Spleen (tissue), 11 donors: ENCODE results near the gene KLHDC8B. TPM values are rescaled to one million over a fixed set of nuclear protein-coding genes. Genes with fewer than 3 reads are reported as not detected.

Source experiments
- DNase-seq: peaks from one replicate; pipeline ENCODE4 v3.0.0-alpha.2; 2020
- H3K27ac ChIP-seq, 8 donors: fragments of 200-600 bp; sonication (generic) in 7 of 8; 1 replicate in 4 of 8; 2 replicates in 4 of 8; pipeline versions ENCODE4 v1.5.0 to v1.8.0; 2016 to 2021; ENCODE audit warnings: inconsistent platforms in 4 of 8, mild to moderate bottlenecking in 4 of 8, moderate library complexity in 1 of 8
- H3K27me3 ChIP-seq, 7 donors: fragments of 200-600 bp; sonication (generic) in 6 of 7; replicated peaks in 1 of 7; 1 replicate in 4 of 7; 2 replicates in 3 of 7; pipeline versions ENCODE4 v1.5.0 to v1.8.0; 2016 to 2021; ENCODE audit warnings: inconsistent platforms in 3 of 7, mild to moderate bottlenecking in 1 of 7
- H3K36me3 ChIP-seq, 6 donors: fragments of 200-600 bp; sonication (generic) in 5 of 6; 1 replicate in 4 of 6; 2 replicates in 2 of 6; pipeline versions ENCODE4 v1.5.0 to v1.8.0; 2016 to 2021; ENCODE audit warnings: inconsistent platforms in 2 of 6
- H3K4me1 ChIP-seq, 6 donors: fragments of 200-600 bp; sonication (generic) in 5 of 6; 1 replicate in 3 of 6; 2 replicates in 3 of 6; pipeline versions ENCODE4 v1.5.0 to v1.8.0; 2016 to 2021; ENCODE audit warnings: inconsistent platforms in 3 of 6
- H3K4me3 ChIP-seq, 8 donors: fragments of 200-600 bp; sonication (generic) in 7 of 8; 1 replicate in 4 of 8; 2 replicates in 4 of 8; pipeline versions ENCODE4 v1.5.0 to v1.8.0; 2016 to 2021; ENCODE audit warnings: inconsistent platforms in 4 of 8, mild to moderate bottlenecking in 4 of 8, moderate library complexity in 2 of 8
- H3K9me3 ChIP-seq, 8 donors: fragments of 200-600 bp; sonication (generic) in 7 of 8; 1 replicate in 4 of 8; 2 replicates in 4 of 8; pipeline versions ENCODE4 v1.5.0 to v1.8.0; 2016 to 2021; ENCODE audit warnings: inconsistent platforms in 4 of 8
- CTCF ChIP-seq, 11 experiments: fragments of 200-600 bp in 7 of 11; fragments of 450-650 bp in 4 of 11; sonication (generic) in 4 of 11; IDR thresholded peaks in 8 of 11; conservative IDR thresholded peaks in 3 of 11; 1 replicate in 7 of 11; 2 replicates in 4 of 11; pipeline versions ENCODE4 v1.4.0 to v1.8.0; 2016 to 2021; ENCODE audit warnings: antibody characterized with exemption in 11 of 11, inconsistent platforms in 4 of 11, mild to moderate bottlenecking in 1 of 11
- POLR2A ChIP-seq, 3 donors: fragments of 450-650 bp; IDR thresholded peaks; one replicate each; pipeline ENCODE4 v1.5.1; 2017; ENCODE audit warnings: antibody characterized with exemption in 3 of 3, mild to moderate bottlenecking in 1 of 3
- POLR2AphosphoS5 ChIP-seq, 3 donors: sonication (generic); formaldehyde crosslinking; IDR thresholded peaks; one replicate each; pipeline ENCODE4 v1.5.1; 2017; ENCODE audit warnings: antibody characterized with exemption in 3 of 3
- WGBS, 5 donors: extraction: QIAGEN DNeasy Blood & Tissue Kit in 3 of 5; methylation state at CpG; one replicate each; pipeline versions ENCODE4 v1.1.5 to v1.1.7; 2013 to 2018; 5-methylcytosine and 5-hydroxymethylcytosine counted together
- intact Hi-C: fragments of 100-400 bp; cut with DNase I; formaldehyde crosslinking; loops from one replicate; pipeline ENCODE4 v1.15.0; 2023; ENCODE audit warnings: low total_unique reads
- polyA plus RNA-seq, 3 donors: library from polyadenylated mRNA; stranded (reverse); fragments of 200-250 nt; gene quantifications; one replicate each; pipeline ENCODE4 v1.2.1, GENCODE V29; 2013
- total RNA-seq, 7 donors: library from RNA; depleted of rRNA in 3 of 7; stranded (reverse); fragments of >200 nt in 3 of 7; fragmentation: NEBNext Ultra II Directional in 4 of 7; extraction: Animal tissue kit (Norgen Biotek cat#: 25700) in 4 of 7; gene quantifications; one replicate each; pipeline versions ENCODE4 v1.1.0 to v1.2.1, GENCODE V29; 2016 to 2021
- donor health status: healthy with polysubstance abuse.
- donor health status: DM: no; HTN: no; CAD: no; lungs with moderate emphysema.
- donor health status: DM: no; HTN: no; CAD: no.
- donor health status: Bipolar disorder and iron deficiency.
- donor health status: healthy.
- donor health status: DM: no; HTN: no; CAD: no.
- donor health status: DM: yes; HTN: yes; CAD: no.

KLHDC8B gene
- total and polyA plus RNA-seq, 10 donors, result 10.5 to 29.2 (median 21.4) TPM

GRCh38 chr3:49158792-49159191 lies 12.6 kb upstream of the KLHDC8B start:
- peaks cover 0 to 32% (median 25%) of the 10 kb centered on the region in 6 donors for H3K36me3 ChIP-seq
- peaks cover 0 to 27% (median 8%) of the 10 kb centered on the region in 6 donors for H3K4me1 ChIP-seq
- no peaks in the 10 kb centered on the region for H3K9me3 ChIP-seq
- H3K4me3 ChIP-seq, result no peak overlapping the region
- DNase-seq, result no peak
- WGBS, 5 donors, result 63 to 90% (median 77%) methylated on average over 2 of the region's 2 CpGs
- intact Hi-C loops, result loop anchor here (5.0 kb wide), 1 partner anchor 171 kb away; no protein-coding TSS in a partner anchor
- no peaks in the 10 kb centered on the region for H3K27me3 ChIP-seq
- H3K27ac ChIP-seq, result no peak overlapping the region
- TF ChIP-seq POLR2A (IDR thresholded peaks at IDR 0.05), result no peak
- no peak for TF ChIP-seq POLR2AphosphoS5 (IDR thresholded peaks at IDR 0.05)
- no peak for TF ChIP-seq CTCF (IDR thresholded peaks at IDR 0.05 in 8 of 11, conservative IDR thresholded peaks at IDR 0.05 in 3 of 11)

- H3K27ac ChIP-seq, result no peak overlapping the region
- H3K9me3 ChIP-seq, result no peaks in the 10 kb centered on the region
- TF ChIP-seq CTCF (IDR thresholded peaks at IDR 0.05 in 8 of 11, conservative IDR thresholded peaks at IDR 0.05 in 3 of 11) (no peak), POLR2A (IDR thresholded peaks at IDR 0.05) (no peak), POLR2AphosphoS5 (IDR thresholded peaks at IDR 0.05) (peak in 2 of 3 donors; percentile 13 to 19)
- peaks cover 0 to 42% (median 29%) of the 10 kb centered on the region in 6 donors for H3K36me3 ChIP-seq
- intact Hi-C loops, result no loop called here
- peaks cover 5 to 48% (median 25%) of the 10 kb centered on the region in 6 donors for H3K4me1 ChIP-seq
- H3K4me3 ChIP-seq, result no peak overlapping the region
- no peaks in the 10 kb centered on the region for H3K27me3 ChIP-seq
- DNase-seq, result no peak
- WGBS, 5 donors, result 94 to 97% (median 96%) methylated on average over 2 of the region's 2 CpGs
Measured at GRCh38 chr3:49161197-49161596, 10.2 kb upstream of the KLHDC8B start.

GRCh38 chr3:49161808-49162530 lies 9.4 kb upstream of the KLHDC8B start:
- no peak for DNase-seq
- H3K27me3 ChIP-seq, result no peaks in the 10 kb centered on the region
- TF ChIP-seq POLR2AphosphoS5 (IDR thresholded peaks at IDR 0.05) (no peak), CTCF (IDR thresholded peaks at IDR 0.05 in 8 of 11, conservative IDR thresholded peaks at IDR 0.05 in 3 of 11) (no peak), POLR2A (IDR thresholded peaks at IDR 0.05) (no peak)
- H3K36me3 ChIP-seq, result peaks cover 0 to 42% (median 29%) of the 10 kb centered on the region in 6 donors
- intact Hi-C loops, result no loop called here
- no peak overlapping the region for H3K27ac ChIP-seq
- 53 to 65% (median 60%) methylated on average over 3 of the region's 3 CpGs for WGBS, 5 donors
- peaks cover 9 to 55% (median 32%) of the 10 kb centered on the region in 6 donors for H3K4me1 ChIP-seq
- H3K4me3 ChIP-seq, result no peak overlapping the region
- no peaks in the 10 kb centered on the region for H3K9me3 ChIP-seq

GRCh38 chr3:49162751-49163419 lies 8.5 kb upstream of the KLHDC8B start:
- no peak overlapping the region for H3K4me3 ChIP-seq
- WGBS, 5 donors, result 85 to 96% (median 92%) methylated on average over 15 to 21 of the region's 21 CpGs
- DNase-seq, result no peak
- intact Hi-C loops, result no loop called here
- TF ChIP-seq CTCF (IDR thresholded peaks at IDR 0.05 in 8 of 11, conservative IDR thresholded peaks at IDR 0.05 in 3 of 11) (no peak), POLR2AphosphoS5 (IDR thresholded peaks at IDR 0.05) (peak in 2 of 3 donors; percentile 43 to 48), POLR2A (IDR thresholded peaks at IDR 0.05) (no peak)
- peaks cover 0 to 42% (median 29%) of the 10 kb centered on the region in 6 donors for H3K36me3 ChIP-seq
- H3K4me1 ChIP-seq, result peaks cover 9 to 55% (median 32%) of the 10 kb centered on the region in 6 donors
- H3K9me3 ChIP-seq, result no peaks in the 10 kb centered on the region
- peak overlapping the region in 1 of 8 donors; percentile 14 for H3K27ac ChIP-seq
- H3K27me3 ChIP-seq, result no peaks in the 10 kb centered on the region
